Fibroblast of skin of back (primary cell): ENCODE results near the gene MARCKS.

Source experiments
- DNase-seq: peaks from one replicate; pipeline ENCODE4 v3.0.0-alpha.2; 2013

The MARCKS gene

GRCh38 chr6:113854531-113855499 lies 2.3 kb upstream of the MARCKS start:
- DNase-seq, result peak; percentile 86

- DNase-seq, result peak; percentile 68
Observed at GRCh38 chr6:113855500-113856374, 1.4 kb upstream of the MARCKS start.

DNA sequence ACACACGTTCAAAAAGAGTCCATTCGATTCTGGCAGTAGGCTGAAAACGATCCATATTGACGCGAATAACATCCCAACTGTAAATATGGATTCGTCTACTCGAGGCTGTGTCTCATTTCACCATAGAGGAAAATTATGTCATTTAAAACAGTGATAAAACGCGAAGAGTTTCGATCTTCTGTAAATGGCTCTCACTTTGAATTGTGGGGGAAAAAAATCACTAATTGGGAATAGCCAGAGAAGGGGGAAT lies 845 bp upstream of the MARCKS start:
- no peak for DNase-seq

GRCh38 chr6:113857556-113858479 lies 673 bp downstream of the MARCKS start:
- DNase-seq, result peak; percentile 62

- peak; percentile 94 for DNase-seq
Observed at GRCh38 chr6:113858480-113859348, 1.6 kb downstream of the MARCKS start.

DNA sequence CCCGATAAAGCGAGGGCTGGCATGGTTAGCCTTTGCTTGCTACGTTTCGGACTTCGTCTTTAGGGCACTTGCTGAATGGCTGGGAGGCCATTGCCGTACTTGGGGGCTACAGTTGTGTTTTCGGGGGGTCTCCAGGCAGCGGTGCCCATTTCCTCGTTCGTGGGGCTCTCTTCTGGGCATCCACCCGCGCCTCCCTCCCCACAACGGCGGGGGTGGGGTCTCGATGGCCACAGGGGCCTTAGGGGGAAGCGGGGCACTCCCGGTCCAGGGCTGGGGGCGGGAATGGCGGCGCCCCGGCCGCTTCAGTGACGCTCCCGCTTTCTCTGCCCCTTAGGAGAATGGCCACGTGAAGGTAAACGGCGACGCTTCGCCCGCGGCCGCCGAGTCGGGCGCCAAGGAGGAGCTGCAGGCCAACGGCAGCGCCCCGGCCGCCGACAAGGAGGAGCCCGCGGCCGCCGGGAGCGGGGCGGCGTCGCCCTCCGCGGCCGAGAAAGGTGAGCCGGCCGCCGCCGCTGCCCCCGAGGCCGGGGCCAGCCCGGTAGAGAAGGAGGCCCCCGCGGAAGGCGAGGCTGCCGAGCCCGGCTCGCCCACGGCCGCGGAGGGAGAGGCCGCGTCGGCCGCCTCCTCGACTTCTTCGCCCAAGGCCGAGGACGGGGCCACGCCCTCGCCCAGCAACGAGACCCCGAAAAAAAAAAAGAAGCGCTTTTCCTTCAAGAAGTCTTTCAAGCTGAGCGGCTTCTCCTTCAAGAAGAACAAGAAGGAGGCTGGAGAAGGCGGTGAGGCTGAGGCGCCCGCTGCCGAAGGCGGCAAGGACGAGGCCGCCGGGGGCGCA lies 2.4 kb downstream of the MARCKS start:
- DNase-seq, result peak; percentile 60

GRCh38 chr6:113860181-113860955 lies 3.2 kb downstream of the MARCKS start:
- peak; percentile 57 for DNase-seq

DNA sequence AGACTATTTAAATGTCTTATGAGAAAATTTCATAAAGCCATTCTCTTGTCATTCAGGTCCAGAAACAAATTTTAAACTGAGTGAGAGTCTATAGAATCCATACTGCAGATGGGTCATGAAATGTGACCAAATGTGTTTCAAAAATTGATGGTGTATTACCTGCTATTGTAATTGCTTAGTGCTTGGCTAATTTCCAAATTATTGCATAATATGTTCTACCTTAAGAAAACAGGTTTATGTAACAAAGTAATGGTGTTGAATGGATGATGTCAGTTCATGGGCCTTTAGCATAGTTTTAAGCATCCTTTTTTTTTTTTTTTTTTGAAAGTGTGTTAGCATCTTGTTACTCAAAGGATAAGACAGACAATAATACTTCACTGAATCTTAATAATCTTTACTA lies 5.0 kb downstream of the MARCKS start:
- DNase-seq, result no peak

- peak; percentile 72 for DNase-seq
Observed at GRCh38 chr6:113870917-113871316, 13.8 kb downstream of the MARCKS start.

GRCh38 chr6:113871975-113872374 lies 14.8 kb downstream of the MARCKS start:
- no peak for DNase-seq

DNA sequence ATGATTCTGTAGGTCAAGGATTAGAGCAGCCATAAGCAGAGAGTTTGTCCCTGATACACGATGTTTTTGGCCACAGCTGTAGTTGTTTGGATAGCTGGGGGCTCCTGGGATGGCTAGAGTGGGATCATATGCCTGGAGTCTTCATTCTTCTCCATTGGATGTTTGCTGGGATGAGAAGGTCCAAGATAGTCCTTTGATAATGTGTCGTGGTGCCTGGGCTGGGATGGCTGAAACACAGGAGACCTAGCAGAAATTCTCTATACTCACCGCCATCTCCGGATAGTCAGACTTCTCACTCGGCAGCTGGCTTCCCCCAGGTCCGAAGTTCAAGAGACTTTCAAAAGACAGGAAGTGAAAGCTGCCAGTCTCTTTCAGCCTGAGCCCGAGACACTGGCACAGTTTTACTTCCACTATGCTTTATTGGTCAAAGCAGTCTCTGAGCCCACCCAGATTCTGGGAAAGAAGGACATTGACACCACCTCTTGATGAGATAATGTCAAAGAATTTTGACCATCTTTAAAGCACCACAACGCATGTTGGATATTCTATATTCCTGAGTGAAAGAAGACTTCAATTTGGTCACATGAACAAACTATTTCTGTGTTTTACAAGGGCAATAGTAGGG lies 16.0 kb downstream of the MARCKS start:
- DNase-seq, result no peak

GRCh38 chr6:113875470-113875869 lies 18.3 kb downstream of the MARCKS start:
- peak; percentile 83 for DNase-seq

DNA sequence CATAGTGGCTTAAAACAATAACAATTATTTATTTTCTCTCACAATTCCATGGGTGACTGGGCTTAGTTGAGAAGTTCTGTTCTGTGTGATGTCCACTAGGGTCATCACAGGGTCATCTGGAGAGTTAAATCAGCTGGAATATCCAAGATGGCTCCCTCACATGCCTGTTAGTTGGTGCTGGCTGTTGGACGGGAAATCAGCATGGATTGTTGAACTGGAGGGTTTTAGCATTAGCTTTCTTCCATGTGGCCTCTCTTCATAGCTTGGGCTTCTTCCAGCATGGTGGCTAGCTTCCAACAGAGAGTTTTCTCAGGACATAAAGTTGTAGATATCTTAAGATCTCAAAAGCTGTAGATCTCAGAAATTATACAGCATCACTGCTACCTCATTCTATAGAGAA lies 19.6 kb downstream of the MARCKS start:
- DNase-seq, result no peak

DNA sequence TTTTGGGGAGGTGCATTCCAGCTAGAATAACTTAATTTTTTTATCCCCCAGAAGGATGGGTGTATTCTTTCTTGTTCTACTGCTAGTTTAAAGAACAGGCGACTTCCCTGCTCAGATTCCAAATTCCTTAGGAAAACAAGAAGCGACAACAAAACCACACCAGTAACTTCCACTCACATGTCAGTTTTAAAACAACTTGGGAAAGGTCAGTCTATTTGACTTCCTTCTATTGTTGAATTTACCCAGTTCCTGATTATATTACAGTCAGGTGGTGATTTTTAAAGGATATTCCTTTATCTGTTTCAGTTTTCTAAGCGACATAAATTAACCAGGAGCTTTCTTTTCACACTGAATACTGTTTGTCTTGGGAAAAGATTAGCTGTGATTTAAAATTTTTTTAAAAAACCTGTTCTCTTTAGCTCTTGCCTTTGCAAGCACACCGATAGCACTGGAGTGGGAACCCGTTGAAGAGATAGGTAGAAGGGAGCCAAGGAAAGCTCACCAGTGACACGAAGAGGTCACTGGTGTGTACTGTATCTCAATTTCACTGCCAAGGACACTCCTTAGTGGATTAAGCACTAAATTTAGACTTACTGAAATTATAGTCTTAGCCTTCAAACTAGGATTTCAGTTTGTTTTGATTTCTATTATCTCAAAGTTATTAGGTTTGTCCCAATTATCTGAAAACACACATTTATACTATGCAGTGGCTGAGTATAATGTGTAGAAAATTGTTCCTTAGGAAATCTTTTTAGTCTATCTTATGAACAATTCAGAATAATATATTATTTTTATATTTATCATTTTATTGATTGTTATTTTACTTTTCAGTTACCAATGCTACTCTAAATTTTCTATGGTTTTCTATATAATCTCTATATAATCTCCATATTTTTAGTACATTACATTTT lies 22.3 kb downstream of the MARCKS start:
- peak; percentile 79 for DNase-seq

DNA sequence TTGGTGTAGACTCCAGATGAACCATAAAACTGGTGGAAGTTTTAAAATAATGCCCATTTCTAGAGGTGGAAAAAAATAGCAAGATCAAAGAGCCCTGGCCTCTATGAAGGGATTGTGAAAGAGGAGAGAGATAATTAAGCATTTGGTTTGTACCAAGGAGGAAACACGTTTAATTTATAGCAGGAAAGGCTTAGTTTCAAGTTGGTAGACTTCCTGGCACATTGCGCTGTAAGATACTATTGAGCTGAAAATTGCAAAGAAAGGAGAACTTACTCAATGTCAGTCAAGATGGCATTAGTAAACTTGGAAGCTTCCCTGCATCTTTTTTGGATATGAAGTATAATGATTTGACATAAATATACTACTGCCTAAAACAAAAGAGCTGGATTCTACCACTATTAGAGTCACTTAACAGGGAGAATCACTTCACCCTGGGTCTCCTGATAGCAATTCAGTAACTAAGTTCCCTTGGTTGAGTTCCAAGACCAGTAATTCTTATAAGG lies 24.4 kb downstream of the MARCKS start:
- DNase-seq, result no peak

GRCh38 chr6:113882336-113883022 lies 25.3 kb downstream of the MARCKS start:
- no peak for DNase-seq

- DNase-seq, result no peak
Observed at GRCh38 chr6:113884011-113884410, 26.9 kb downstream of the MARCKS start.
